Uterine smooth muscle cell (primary cell): ENCODE results near the gene SH3RF2. TPM values are rescaled to one million over a fixed set of nuclear protein-coding genes. Genes with fewer than 3 reads are reported as not detected.

ENCODE experiments used
- total RNA-seq: library from RNA; depleted of rRNA; stranded (reverse); fragments of >200 nt; gene quantifications from 2 replicates; pipeline ENCODE4 v1.2.3, GENCODE V29; 2014

SH3RF2 gene, protein sequence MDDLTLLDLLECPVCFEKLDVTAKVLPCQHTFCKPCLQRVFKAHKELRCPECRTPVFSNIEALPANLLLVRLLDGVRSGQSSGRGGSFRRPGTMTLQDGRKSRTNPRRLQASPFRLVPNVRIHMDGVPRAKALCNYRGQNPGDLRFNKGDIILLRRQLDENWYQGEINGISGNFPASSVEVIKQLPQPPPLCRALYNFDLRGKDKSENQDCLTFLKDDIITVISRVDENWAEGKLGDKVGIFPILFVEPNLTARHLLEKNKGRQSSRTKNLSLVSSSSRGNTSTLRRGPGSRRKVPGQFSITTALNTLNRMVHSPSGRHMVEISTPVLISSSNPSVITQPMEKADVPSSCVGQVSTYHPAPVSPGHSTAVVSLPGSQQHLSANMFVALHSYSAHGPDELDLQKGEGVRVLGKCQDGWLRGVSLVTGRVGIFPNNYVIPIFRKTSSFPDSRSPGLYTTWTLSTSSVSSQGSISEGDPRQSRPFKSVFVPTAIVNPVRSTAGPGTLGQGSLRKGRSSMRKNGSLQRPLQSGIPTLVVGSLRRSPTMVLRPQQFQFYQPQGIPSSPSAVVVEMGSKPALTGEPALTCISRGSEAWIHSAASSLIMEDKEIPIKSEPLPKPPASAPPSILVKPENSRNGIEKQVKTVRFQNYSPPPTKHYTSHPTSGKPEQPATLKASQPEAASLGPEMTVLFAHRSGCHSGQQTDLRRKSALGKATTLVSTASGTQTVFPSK
- total RNA-seq, result 0.77 and 1.2 TPM in 2 replicates

DNA sequence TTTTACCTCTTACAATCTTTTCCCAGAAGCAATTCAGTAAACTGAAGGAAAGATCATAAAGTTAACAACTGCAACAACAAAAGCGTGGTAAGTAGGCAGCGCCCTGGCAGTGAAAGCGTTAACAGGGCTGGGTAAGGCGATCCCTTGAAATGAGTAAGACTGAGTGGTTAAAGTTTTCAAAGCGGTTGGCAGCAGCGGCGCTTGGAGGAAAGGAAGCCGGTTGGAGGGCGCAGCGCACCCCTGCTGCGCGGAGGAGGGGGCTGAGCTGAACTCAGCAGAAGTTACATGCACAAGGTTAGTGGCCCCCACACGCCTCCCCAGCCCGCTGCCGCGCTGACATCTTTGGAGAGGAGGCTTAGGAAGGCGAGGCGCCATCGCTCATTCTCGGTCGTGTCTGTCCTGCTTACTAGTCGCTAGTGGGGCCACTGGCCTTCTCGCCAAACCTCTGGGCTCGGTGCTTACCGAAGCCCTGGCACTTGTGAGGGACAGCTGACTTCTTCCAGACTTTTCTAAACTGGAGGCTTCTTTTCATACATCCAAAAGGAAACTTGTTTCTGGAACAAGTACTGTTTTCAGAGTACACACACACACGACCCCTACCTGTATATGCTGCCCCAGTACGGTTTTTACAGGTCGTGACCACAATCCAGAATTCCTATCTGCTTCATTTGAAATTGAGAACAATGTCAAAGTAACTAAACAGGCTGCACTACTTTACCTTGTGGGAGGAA is at the start of gene SH3RF2:
Gene SH3RF2, plus strand, starts transcription at position 178 of the 731 bp plus-strand sequence. CDS start 1,351 bp downstream, outside the sequence.

DNA sequence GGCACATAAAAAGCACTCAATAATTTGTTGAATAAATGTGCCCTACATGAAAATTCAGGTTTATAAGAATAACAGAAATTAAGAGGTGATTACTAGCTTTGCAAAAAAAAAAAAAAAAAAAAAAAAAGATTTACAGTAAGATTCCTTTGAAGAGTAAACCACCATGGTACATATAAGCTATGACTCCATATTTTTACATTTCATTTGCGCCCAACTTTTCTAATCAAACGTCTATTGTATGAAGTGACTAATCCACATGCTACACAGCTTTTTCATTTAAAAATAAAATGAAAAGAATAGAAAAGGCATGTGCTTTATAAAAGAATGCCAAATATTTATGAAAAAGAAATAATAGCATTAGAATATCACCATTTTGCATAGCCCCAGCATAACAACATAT is 169.1 kb downstream of the SH3RF2 start, which contains the start of gene PLAC8L1:
Gene PLAC8L1, minus strand, starts transcription at position 101 of the 400 bp plus-strand sequence. CDS start 1,266 bp downstream, outside the sequence.

Other genes starting within 250 kb of the SH3RF2 start
- gene PRELID2, start 101.2 kb upstream of the SH3RF2 start, total RNA-seq, result 23.4 and 23.5 TPM in 2 replicates
- not detected in 2 replicates for gene GRXCR2, start 63.6 kb upstream of the SH3RF2 start, total RNA-seq
- gene PLAC8L1, start 169.0 kb downstream of the SH3RF2 start, total RNA-seq, result not detected in 2 replicates
- 154 and 177 TPM in 2 replicates for gene LARS1, start 246.1 kb downstream of the SH3RF2 start, total RNA-seq